ENCODE data around the gene MYH11.

MYH11 gene

GRCh38 chr16:15775209-15775608, 81.6 kb downstream of the MYH11 start:
- DNase-seq, result no peak

- DNase-seq, result no peak
Measured at GRCh38 chr16:15773968-15774367, 82.9 kb downstream of the MYH11 start.

- DNase-seq, result no peak
Measured at GRCh38 chr16:15772579-15773293, 84.1 kb downstream of the MYH11 start.

DNA sequence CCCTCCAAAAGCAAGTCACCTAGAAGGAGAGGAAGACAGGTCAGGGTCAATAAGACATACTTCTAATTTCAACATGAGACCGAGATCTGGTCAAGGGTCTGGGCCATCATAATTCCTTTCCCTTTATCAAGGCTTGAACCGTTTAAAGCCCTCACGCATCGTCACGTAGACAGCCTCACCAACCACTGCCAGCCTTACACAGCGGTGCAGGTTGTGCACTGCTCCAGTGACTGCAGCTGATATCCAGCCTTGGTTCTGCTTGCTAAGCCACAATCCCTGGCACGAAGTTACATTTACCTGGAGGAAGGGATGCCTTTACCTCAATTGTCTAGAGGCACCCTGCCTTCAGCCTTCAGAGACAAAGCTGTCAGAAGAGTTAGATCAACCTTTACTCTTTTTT, 85.1 kb downstream of the MYH11 start:
- no peak for DNase-seq

- no peak for DNase-seq
Measured at GRCh38 chr16:15770512-15770911, 86.3 kb downstream of the MYH11 start.

DNA sequence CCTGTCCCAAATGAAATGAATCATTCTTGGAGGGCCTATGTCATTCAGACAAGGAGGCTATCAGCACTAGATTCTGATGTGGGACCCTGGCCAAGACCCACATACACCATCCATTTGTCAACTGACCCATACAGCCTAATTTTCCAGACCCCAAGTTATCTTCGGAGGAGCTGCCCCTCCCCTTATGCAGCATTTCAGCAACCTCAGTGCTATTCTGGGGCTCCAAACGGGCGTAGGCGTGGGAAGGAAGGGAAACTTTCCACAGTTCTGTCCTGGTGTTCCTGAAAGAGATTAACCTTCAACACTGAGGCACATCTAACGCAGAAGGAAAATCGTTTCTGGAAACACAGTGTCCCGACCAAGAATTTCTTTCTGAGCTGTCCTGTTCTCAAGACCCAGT, 86.7 kb downstream of the MYH11 start:
- DNase-seq, result no peak

DNA sequence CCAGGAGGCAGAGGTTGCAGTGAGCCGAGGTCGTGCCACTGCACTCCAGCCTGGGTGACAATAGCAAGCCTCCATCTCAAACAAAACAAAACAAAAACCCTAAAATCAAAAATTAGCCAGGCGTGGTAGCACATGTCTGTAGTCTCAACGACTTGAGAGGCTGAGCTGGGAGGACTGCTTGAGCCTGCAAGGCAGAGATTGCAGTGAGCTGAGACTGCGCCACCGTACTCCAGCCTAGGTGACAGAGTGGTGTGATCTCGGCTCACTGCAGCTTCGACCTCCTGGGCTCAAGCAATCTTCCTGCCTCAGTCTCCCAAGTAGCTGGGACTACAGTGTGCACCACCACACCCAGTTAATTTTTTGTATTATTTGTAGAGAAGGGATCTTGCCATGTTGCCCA, 87.6 kb downstream of the MYH11 start:
- no peak for DNase-seq

DNA sequence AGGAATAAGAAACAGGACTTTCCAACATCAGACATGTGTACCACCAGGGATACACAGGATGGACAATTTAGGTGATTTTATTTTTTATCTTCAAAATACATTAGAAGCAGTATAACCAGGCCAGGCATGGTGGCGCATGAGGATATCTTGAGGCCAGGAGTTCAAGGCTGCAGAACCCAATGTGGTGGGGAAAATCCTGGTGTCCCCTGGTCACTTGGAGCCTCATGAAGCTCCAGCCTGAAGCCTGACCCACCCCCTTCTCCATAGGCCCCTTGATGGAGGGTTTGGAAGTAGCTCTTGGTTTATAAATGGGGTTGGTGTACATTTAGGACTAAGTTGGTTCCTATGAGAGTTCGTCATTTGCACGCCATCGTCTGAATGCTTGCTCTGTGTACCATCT, 88.6 kb downstream of the MYH11 start:
- DNase-seq, result no peak

DNA sequence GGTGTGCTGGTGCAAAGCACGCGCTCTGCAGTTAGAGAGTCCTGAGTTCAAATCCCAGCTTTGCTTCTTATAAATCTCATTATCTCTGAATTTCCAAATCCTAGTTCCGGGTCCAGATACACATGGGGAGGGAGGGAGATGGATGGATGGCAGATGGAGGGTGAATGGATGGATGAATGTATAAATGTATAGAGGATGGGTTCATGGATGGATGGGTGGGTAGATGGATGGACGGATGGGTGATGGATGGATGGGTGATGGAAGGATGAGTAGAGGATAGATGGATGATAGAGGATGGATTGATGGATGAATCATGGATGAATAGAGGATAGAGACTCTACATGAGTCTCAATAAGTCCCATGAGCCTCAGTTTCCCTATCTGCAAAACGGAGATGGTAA, 89.9 kb downstream of the MYH11 start:
- DNase-seq, result no peak

DNA sequence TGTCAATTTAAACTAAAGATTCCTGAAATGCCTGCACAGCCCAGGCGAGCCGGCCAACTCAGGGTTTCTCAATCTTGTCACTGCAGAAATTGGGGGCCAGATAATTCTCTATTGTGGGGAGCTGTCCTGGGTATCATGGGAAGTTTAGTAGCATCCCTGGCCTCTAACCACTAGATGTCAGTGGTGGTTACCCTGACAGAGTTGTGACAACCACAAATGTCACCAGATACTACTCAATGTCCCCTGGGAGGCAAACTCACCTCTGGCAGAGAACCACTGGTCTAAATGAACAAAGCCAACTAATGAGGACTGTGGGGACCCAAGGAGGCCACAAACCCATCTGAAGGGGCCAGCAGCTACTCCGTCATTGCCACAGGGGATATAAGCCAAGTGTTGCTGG, 90.9 kb downstream of the MYH11 start:
- peak in 1 of 2 experiments; percentile 7 for DNase-seq

DNA sequence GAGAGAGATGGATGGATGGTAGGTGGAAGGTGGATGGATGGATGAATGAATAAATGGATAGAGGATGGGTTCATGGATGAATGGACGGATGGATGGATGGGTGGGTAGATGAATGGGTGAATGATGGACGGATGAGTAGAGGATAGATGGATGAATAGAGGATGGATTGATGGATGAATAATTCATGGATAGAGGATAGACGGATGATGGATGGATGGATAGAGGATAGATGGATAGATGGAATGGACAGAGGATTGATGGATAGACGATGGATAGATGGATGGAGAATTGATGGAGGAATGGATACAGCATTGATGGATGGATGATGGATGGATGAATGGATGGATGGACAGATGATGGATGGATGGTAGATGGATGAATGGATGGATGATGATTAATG, 91.7 kb downstream of the MYH11 start:
- no peak for DNase-seq

DNA sequence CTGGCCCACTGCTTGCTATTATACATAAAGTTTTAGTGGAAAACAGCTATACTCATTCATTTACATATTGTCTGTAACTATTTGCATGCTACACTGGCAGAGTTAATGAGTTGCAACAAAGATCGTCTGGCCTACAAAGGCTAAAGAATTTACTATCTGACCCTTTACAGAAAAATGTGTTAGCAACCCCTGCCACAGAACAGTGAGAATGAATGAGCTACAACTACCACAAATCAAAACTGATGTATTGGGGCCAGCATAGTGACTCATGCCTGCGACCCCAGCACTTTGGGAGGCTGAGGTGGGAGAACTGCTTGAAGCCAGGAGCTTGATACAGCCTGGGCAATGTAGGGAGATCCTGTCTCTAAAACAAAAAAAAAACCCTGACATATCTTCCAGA, 92.7 kb downstream of the MYH11 start:
- no peak for DNase-seq

DNA sequence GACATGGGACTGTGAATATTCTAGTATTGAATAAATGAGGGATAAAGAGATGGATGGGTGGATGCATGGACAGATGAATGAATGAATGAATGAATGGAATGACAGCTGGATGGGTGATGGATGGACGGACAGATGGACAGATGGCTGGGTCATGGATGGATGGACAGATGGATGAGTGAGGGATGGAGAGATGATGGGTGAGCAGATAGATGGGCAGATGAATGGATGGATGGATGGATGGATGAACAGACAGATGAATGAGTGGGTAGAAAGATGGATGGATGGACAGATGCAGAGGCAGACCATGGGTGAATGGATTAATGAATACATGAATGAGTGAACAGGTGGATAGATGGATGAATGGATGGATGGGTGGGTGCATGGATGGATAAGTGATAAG, 96.7 kb downstream of the MYH11 start:
- no peak for DNase-seq

DNA sequence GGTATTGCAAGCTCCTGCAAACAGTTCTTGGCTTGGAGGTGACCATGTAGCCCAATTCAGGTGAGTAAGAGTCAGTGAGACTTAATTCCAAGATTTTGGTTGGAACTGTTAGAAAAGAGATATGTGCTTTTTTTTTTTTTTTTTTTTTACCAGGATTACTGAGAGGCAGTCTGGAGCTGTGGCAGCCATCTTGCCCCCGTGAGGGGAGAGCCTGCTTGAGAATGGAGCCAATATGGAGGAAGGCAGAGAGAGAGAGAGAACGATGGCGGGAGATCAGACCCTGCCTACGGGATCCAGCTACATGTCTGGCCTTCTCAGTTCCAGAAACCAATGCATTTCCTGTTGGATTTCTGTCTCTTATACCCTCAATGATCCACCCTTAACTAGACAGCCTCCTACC, 97.8 kb downstream of the MYH11 start:
- DNase-seq, result no peak

- DNase-seq, result no peak
Measured at GRCh38 chr16:15757630-15758251, 99.1 kb downstream of the MYH11 start.

- DNase-seq, result no peak
Measured at GRCh38 chr16:15757077-15757386, 99.8 kb downstream of the MYH11 start.

DNA sequence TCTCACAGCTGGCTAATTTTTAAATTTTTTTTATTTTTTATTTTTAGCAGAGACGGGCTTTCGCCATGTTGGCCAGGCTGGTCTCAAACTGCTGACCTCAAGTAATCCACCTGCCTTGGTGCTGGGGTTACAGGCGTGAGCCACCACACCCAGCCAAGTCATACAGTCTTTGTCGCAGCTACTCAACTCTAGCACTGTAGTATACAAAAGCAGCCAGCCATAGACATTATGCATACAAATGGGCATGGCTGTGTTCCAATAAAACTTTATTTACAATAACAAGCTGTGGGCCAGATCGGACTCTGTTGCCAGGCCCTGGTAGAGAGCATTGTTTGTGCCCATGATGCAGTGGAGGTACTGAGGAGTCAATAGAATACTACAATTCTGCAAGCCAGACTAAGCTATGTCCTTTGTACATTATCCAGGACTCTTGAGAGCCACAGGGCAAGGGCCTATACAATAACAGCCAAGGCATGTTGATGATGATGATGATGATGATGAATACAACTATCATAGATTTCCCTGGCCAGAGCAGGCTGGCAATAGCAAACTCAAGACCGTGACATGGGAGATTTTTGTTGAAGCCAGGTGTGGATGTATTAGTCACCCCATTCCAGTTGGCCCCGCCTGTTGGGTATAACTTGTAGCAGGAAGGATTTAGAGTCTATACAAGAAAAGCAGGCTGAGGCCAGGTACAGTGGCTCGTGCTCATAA, 101.8 kb downstream of the MYH11 start:
- no peak for DNase-seq

DNA sequence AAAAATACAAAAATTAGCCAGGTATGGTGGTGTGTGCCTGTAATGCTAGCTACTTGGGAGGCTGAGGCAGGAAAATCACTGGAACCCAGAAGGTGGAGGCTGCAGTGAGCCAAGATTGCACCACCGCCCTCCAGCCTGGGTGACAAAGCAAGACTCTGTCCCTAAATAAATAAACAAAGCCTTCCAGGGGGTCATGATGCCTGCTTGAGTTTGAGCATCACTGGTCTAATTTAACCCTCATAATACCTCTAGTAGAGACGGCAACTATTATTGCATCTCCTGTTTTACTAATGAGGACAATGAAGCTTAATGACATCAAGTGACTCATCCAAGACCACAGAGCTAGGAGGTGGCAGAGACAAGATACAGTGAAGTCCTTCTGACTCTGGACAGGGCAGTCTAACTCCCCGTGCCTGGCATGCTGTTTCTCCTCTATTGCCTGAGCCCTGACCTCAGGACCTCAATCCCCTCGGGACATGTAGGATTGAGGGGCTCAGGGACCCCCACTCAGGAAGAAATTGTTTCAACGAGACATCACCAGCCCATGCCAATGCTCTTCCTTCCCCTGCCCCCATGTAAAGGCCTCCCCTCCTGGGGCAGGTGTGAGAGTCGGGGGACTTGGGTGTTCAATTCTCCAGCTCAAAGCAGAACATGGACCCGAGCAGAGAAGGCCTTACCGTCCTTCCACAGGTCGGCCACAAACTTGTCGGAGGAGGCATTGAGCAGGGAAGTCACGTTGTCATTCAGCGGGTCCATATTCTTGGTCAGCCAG, 103.9 kb downstream of the MYH11 start:
- DNase-seq, result no peak

DNA sequence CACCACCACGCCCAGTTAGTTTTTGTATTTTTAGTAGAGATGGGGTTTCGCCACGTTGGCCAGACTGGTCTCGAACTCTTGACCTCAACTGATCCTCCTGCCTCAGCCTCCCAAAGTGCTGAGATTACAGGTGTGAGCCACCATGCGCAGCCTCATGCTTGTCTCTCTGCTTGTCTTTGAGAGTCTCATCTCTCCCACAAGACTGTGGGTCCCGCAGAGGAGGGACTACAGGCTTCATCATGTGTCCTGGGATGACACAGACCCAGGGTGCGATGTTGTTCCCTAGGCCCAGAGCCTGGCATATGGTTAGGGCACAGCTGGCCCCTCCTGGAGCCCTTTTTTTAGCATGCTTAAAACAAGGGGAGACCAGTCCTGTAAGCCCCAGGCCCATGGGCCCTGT, 104.9 kb downstream of the MYH11 start:
- DNase-seq, result no peak

GRCh38 chr16:15749985-15750384, 106.8 kb downstream of the MYH11 start:
- DNase-seq, result no peak

DNA sequence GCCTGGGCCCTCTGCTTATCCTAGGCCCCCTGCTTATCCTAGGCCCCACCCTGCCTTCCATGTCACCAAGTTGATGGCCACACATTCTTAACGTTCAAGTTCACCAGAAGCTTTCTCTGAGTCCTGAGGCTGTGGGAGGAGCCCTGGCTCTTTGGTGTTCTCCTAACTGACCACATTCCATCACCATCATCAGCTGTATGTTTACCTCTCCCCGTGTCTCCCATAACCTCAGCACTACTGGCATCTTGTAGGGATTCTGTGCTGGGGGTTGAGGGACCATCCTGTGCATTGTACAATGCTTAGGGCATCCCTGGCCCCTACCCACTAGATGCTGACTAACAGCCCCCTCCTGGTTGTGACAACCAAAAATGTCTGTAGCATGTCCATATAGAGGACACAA, 107.5 kb downstream of the MYH11 start:
- no peak for DNase-seq

DNA sequence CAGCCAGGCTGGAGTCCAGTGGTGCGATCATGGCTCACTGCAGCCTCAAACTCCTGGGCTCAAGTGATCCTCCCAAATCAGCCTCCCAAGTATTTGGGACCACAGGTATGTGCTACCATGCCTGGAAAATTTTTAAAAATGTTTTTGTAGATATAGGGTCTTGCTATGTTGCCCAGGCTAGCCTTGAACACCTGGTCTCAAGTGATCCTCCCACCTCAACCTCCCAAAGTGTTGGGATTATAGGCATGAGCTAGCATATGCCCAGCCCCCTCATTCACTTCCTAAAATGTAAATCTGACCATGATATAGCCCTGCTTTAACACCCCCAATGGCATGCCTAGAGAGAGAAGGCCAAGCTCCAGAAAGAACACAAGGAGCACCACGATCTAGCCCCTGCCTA, 108.2 kb downstream of the MYH11 start:
- DNase-seq, result no peak

GRCh38 chr16:15747937-15748336, 108.9 kb downstream of the MYH11 start:
- no peak for DNase-seq

GRCh38 chr16:15746332-15746731, 110.5 kb downstream of the MYH11 start:
- no peak for DNase-seq

Measured in activated CD4-positive, alpha-beta T cell treated with anti-CD3 and anti-CD28 coated beads, Interleukin-2, amount 50 U/mL, for 4 hours (primary cell).